ENCODE results near the gene CAV1.

GRCh38 chr7:116500078-116500853 lies 24.6 kb upstream of the CAV1 start:
- TF ChIP-seq EZH2 (IDR thresholded peaks at IDR 0.05; ENCODE audit: insufficient read depth, poor library complexity, severe bottlenecking), result no peak
- no peak for TF ChIP-seq EZH2phosphoT487 (IDR thresholded peaks at IDR 0.05; ENCODE audit: insufficient read depth, low read depth)
